ENCODE measurements around the gene ABTB2.

The ABTB2 gene

GRCh38 chr11:34126959-34127848 lies 230.6 kb downstream of the ABTB2 start:
- Histone ChIP-seq H3K4me1 (no peaks in the 10 kb centered on the region), H3K9me3 (no peaks in the 10 kb centered on the region), H3K4me3 (no peak overlapping the region), H3K4me2 (no peak overlapping the region), H3K9ac (no peak overlapping the region), H3K27ac (no peak overlapping the region), H3K27me3 (no peaks in the 10 kb centered on the region), H4K20me1 (peaks cover 33% of the 10 kb centered on the region), H3K36me3 (peaks cover 99% of the 10 kb centered on the region)
- no peak for TF ChIP-seq Cebpa-rat (IDR thresholded peaks at IDR 0.05)

- Histone ChIP-seq H3K9me3 (no peaks in the 10 kb centered on the region), H3K4me1 (no peaks in the 10 kb centered on the region), H3K4me3 (no peak overlapping the region), H3K9ac (no peak overlapping the region), H3K36me3 (peaks cover 99% of the 10 kb centered on the region), H4K20me1 (peaks cover 39% of the 10 kb centered on the region), H3K27ac (no peak overlapping the region), H3K27me3 (no peaks in the 10 kb centered on the region), H3K4me2 (no peak overlapping the region)
- no peak for TF ChIP-seq Cebpa-rat (IDR thresholded peaks at IDR 0.05)
Observed at GRCh38 chr11:34124885-34125668, 232.7 kb downstream of the ABTB2 start.

- peaks cover 100% of the 10 kb centered on the region for H3K36me3 ChIP-seq
- no peak overlapping the region for H3K4me3 ChIP-seq
- no peak overlapping the region for H3K4me2 ChIP-seq
- H4K20me1 ChIP-seq, result peaks cover 61% of the 10 kb centered on the region
- no peaks in the 10 kb centered on the region for H3K4me1 ChIP-seq
- H3K9me3 ChIP-seq, result no peaks in the 10 kb centered on the region
- H3K9ac ChIP-seq, result no peak overlapping the region
- TF ChIP-seq Cebpa-rat (IDR thresholded peaks at IDR 0.05), result no peak
- H3K27ac ChIP-seq, result no peak overlapping the region
- no peaks in the 10 kb centered on the region for H3K27me3 ChIP-seq
Observed at GRCh38 chr11:34120651-34121050, 237.2 kb downstream of the ABTB2 start.

- no peak overlapping the region for H3K4me2 ChIP-seq
- H3K9me3 ChIP-seq, result no peaks in the 10 kb centered on the region
- peaks cover 63% of the 10 kb centered on the region for H4K20me1 ChIP-seq
- H3K36me3 ChIP-seq, result peaks cover 100% of the 10 kb centered on the region
- no peak overlapping the region for H3K27ac ChIP-seq
- peaks cover 13% of the 10 kb centered on the region for H3K4me1 ChIP-seq
- no peak overlapping the region for H3K4me3 ChIP-seq
- no peak for TF ChIP-seq Cebpa-rat (IDR thresholded peaks at IDR 0.05)
- H3K27me3 ChIP-seq, result no peaks in the 10 kb centered on the region
- no peak overlapping the region for H3K9ac ChIP-seq
Observed at GRCh38 chr11:34114471-34114870, 243.3 kb downstream of the ABTB2 start.

GRCh38 chr11:34114014-34114413 lies 243.8 kb downstream of the ABTB2 start:
- H3K36me3 ChIP-seq, result peaks cover 100% of the 10 kb centered on the region

GRCh38 chr11:34111722-34112270 lies 246.0 kb downstream of the ABTB2 start:
- no peak for TF ChIP-seq Cebpa-rat (IDR thresholded peaks at IDR 0.05)
- no peak overlapping the region for H3K4me3 ChIP-seq
- peak overlapping the region; percentile 14 for H3K4me2 ChIP-seq
- no peaks in the 10 kb centered on the region for H3K9me3 ChIP-seq
- H3K36me3 ChIP-seq, result peaks cover 98% of the 10 kb centered on the region
- peaks cover 24% of the 10 kb centered on the region for H3K4me1 ChIP-seq
- peaks cover 56% of the 10 kb centered on the region for H4K20me1 ChIP-seq
- no peak overlapping the region for H3K27ac ChIP-seq
- no peaks in the 10 kb centered on the region for H3K27me3 ChIP-seq
- peak overlapping the region; percentile 49 for H3K9ac ChIP-seq

More at GRCh38 chr11:34114014-34114413, 243.8 kb downstream of the ABTB2 start:
- H3K9ac ChIP-seq, result no peak overlapping the region
- H3K4me1 ChIP-seq, result peaks cover 13% of the 10 kb centered on the region
- TF ChIP-seq Cebpa-rat (IDR thresholded peaks at IDR 0.05), result no peak
- no peaks in the 10 kb centered on the region for H3K27me3 ChIP-seq
- no peak overlapping the region for H3K4me2 ChIP-seq
- H3K27ac ChIP-seq, result no peak overlapping the region
- H4K20me1 ChIP-seq, result peaks cover 63% of the 10 kb centered on the region
- H3K4me3 ChIP-seq, result no peak overlapping the region
- H3K9me3 ChIP-seq, result no peaks in the 10 kb centered on the region

GRCh38 chr11:34105957-34106504 lies 251.8 kb downstream of the ABTB2 start:
- Histone ChIP-seq H3K4me2 (peak overlapping the region; percentile 68), H3K36me3 (peaks cover 48% of the 10 kb centered on the region), H3K27me3 (no peaks in the 10 kb centered on the region), H3K4me3 (peak overlapping the region; percentile 79), H3K27ac (peak overlapping the region; percentile 87), H3K4me1 (peaks cover 35% of the 10 kb centered on the region), H4K20me1 (peaks cover 19% of the 10 kb centered on the region), H3K9ac (peak overlapping the region; percentile 90), H3K9me3 (no peaks in the 10 kb centered on the region)
- no peak for TF ChIP-seq Cebpa-rat (IDR thresholded peaks at IDR 0.05)

- Histone ChIP-seq H3K4me3 (peak within 1 kb of the TSS; percentile 79), H3K27me3 (no peaks in the 10 kb centered on the region), H3K9ac (peak within 1 kb of the TSS; percentile 90), H3K9me3 (no peaks in the 10 kb centered on the region), H3K36me3 (peaks cover 48% of the 10 kb centered on the region), H3K4me1 (peaks cover 32% of the 10 kb centered on the region), H3K27ac (peak within 1 kb of the TSS; percentile 87), H4K20me1 (peaks cover 17% of the 10 kb centered on the region), H3K4me2 (peak within 1 kb of the TSS; percentile 84)
- no peak for TF ChIP-seq Cebpa-rat (IDR thresholded peaks at IDR 0.05)
Observed at GRCh38 chr11:34105079-34105956, 252.5 kb downstream of the ABTB2 start, which contains the start of gene NAT10. TSS of gene NAT10 (plus strand) at chr11:34105629. CDS start at chr11:34108226, 2,597 bp downstream.

- Histone ChIP-seq H4K20me1 (peaks cover 22% of the 10 kb centered on the region), H3K36me3 (peaks cover 48% of the 10 kb centered on the region), H3K27me3 (no peaks in the 10 kb centered on the region), H3K9me3 (no peaks in the 10 kb centered on the region), H3K4me1 (peaks cover 32% of the 10 kb centered on the region), H3K27ac (peak overlapping the region; percentile 87), H3K9ac (peak overlapping the region; percentile 90), H3K4me3 (peak overlapping the region; percentile 79), H3K4me2 (peak overlapping the region; percentile 84)
- no peak for TF ChIP-seq Cebpa-rat (IDR thresholded peaks at IDR 0.05)
Observed at GRCh38 chr11:34104680-34105078, 253.1 kb downstream of the ABTB2 start.

All from BLaER1 (cell line).